HG03135 (cell line): Measurements from ENCODE around the gene NUP210.

Experiments used
- ATAC-seq: cut with Tn5 transposase; IDR thresholded peaks from one replicate; pipeline ENCODE4 v1.9.1; 2021; ENCODE audit warnings: mild to moderate bottlenecking, moderate library complexity; ENCODE audit not compliant: unreplicated experiment

Gene NUP210

GRCh38 chr3:13296662-13297061 is 123.5 kb downstream of the NUP210 start:
- no peak for ATAC-seq

- no peak for ATAC-seq
Measured at GRCh38 chr3:13294442-13295351, 125.4 kb downstream of the NUP210 start.

GRCh38 chr3:13292375-13292774 is 127.7 kb downstream of the NUP210 start:
- ATAC-seq = no peak

GRCh38 chr3:13290941-13291340 is 129.2 kb downstream of the NUP210 start:
- ATAC-seq = no peak

- no peak for ATAC-seq
Measured at GRCh38 chr3:13289771-13290285, 130.3 kb downstream of the NUP210 start.

- ATAC-seq = no peak
Measured at GRCh38 chr3:13288732-13289718, 131.1 kb downstream of the NUP210 start.

- ATAC-seq = no peak
Measured at GRCh38 chr3:13287833-13288232, 132.3 kb downstream of the NUP210 start.

- ATAC-seq = no peak
Measured at GRCh38 chr3:13286873-13287272, 133.2 kb downstream of the NUP210 start.

GRCh38 chr3:13285007-13285567 is 135.0 kb downstream of the NUP210 start:
- no peak for ATAC-seq

- no peak for ATAC-seq
Measured at GRCh38 chr3:13283877-13284264, 136.3 kb downstream of the NUP210 start.

GRCh38 chr3:13282986-13283876 is 136.9 kb downstream of the NUP210 start:
- ATAC-seq = no peak

GRCh38 chr3:13282358-13282985 is 137.7 kb downstream of the NUP210 start:
- ATAC-seq = no peak

- ATAC-seq = no peak
Measured at GRCh38 chr3:13281507-13282357, 138.4 kb downstream of the NUP210 start.

GRCh38 chr3:13280811-13281506 is 139.2 kb downstream of the NUP210 start:
- no peak for ATAC-seq

GRCh38 chr3:13280122-13280790 is 139.9 kb downstream of the NUP210 start:
- no peak for ATAC-seq

- ATAC-seq = no peak
Measured at GRCh38 chr3:13279532-13279910, 140.6 kb downstream of the NUP210 start.

- no peak for ATAC-seq
Measured at GRCh38 chr3:13278783-13279531, 141.2 kb downstream of the NUP210 start.
